GM12878 (cell line): Measurements from ENCODE around the gene SIPA1. TPM values are rescaled to one million over a fixed set of nuclear protein-coding genes. Genes with fewer than 3 reads are reported as not detected.

Experiments
- ATAC-seq: fragments of 200-7000 bp; cut with Tn5 transposase; 3 replicates; pipeline ENCODE4 v1.9.1; 2020; ENCODE audit warnings: mild to moderate bottlenecking, moderate library complexity
- BruUV-seq: library from RNA; stranded (reverse); fragments of 400-500 nt; replicated peaks from 2 replicates; lab custom pipeline; 2021; lab: Mats Ljungman, UMichigan
- CTCF ChIA-PET: fragments of 300-600 bp; sonication (Branson Sonifier 250); formaldehyde crosslinking; extraction: SDS; loops from one replicate; lab custom pipeline; 2021; ENCODE audit warnings: inconsistent platforms; lab: Yijun Ruan, JAX
- POLR2A ChIA-PET: fragments of 350-600 bp; formaldehyde crosslinking; extraction: SDS; loops from one replicate; lab custom pipeline; 2021; ENCODE audit warnings: inconsistent platforms; lab: Charles Lee
- RAD21 ChIA-PET: fragments of 300-600 bp; sonication (Branson Sonifier 250); formaldehyde crosslinking; loops from one replicate; lab custom pipeline; 2023; ENCODE audit warnings: antibody characterized with exemption; ENCODE audit not compliant: unreplicated experiment; lab: Charles Lee
- SMC1A ChIA-PET: fragments of 300-600 bp; sonication (Branson Sonifier 250); formaldehyde crosslinking; loops from one replicate; lab custom pipeline; 2023; ENCODE audit not compliant: unreplicated experiment, uncharacterized antibody; lab: Charles Lee
- DNase-seq: peaks from one replicate; pipeline ENCODE4 v3.0.0-alpha.2; 2011; ENCODE audit warnings: low read depth, low spot score
- FAIRE-seq: peaks from 3 replicates; lab custom pipeline; 2011; peaks lifted over from hg19 to GRCh38; lab: Jason Lieb, UNC
- H2AFZ ChIP-seq: 2 replicates; pipeline ENCODE4 v1.6.0; 2011; ENCODE audit warnings: low read depth, low read length, control low read depth; ENCODE audit not compliant: control insufficient read depth
- H3K27ac ChIP-seq: 2 replicates; pipeline ENCODE4 v1.5.1; 2011; ENCODE audit warnings: control low read depth; ENCODE audit not compliant: control insufficient read depth, insufficient read depth
- H3K27me3 ChIP-seq, 2 experiments: replicated peaks in 1 of 2; 2 replicates each; pipeline versions ENCODE4 v1.6.0 to v1.6.1; 2011; ENCODE audit warnings: low read length in 1 of 2; ENCODE audit not compliant: control insufficient read depth in 2 of 2, insufficient read depth in 2 of 2
- H3K36me3 ChIP-seq, 2 experiments: 2 replicates each; pipeline ENCODE4 v1.5.1; 2011; ENCODE audit warnings: low read length in 1 of 2; ENCODE audit not compliant: control insufficient read depth in 2 of 2, insufficient read depth in 2 of 2
- H3K4me1 ChIP-seq: 2 replicates; pipeline ENCODE4 v1.6.1; 2011; ENCODE audit warnings: mild to moderate bottlenecking, low read length, moderate library complexity, mixed read lengths; ENCODE audit not compliant: control insufficient read depth, insufficient read depth
- H3K4me2 ChIP-seq: 2 replicates; pipeline ENCODE4 v1.6.0; 2011; ENCODE audit warnings: control low read depth; ENCODE audit not compliant: control insufficient read depth, insufficient read depth
- H3K4me3 ChIP-seq: fragments of 200-600 bp; sonication (generic); 2 replicates; pipeline ENCODE4 v1.5.1; 2016
- H3K79me2 ChIP-seq: 2 replicates; pipeline ENCODE4 v1.6.0; 2011; ENCODE audit warnings: low read length; ENCODE audit not compliant: control insufficient read depth, insufficient read depth
- H3K9ac ChIP-seq: 2 replicates; pipeline ENCODE4 v1.8.0; 2011; ENCODE audit warnings: low read length, control low read depth, mixed read lengths; ENCODE audit not compliant: control insufficient read depth, insufficient read depth
- H3K9me3 ChIP-seq: replicated peaks from 3 replicates; pipeline ENCODE4 v1.5.1; 2011; ENCODE audit warnings: mild to moderate bottlenecking, low read length; ENCODE audit not compliant: control insufficient read depth, insufficient read depth
- H4K20me1 ChIP-seq: 2 replicates; pipeline ENCODE4 v1.6.0; 2011; ENCODE audit not compliant: control insufficient read depth, insufficient read depth
- CREM ChIP-seq: IDR thresholded peaks from 2 replicates; pipeline ENCODE4 v1.6.1; 2014; ENCODE audit warnings: antibody characterized with exemption, low read depth
- GATAD2B ChIP-seq: fragments of 450-650 bp; conservative IDR thresholded peaks from 2 replicates; pipeline ENCODE4 v1.6.1; 2017; ENCODE audit warnings: low read depth, mild to moderate bottlenecking, moderate library complexity
- LARP7 ChIP-seq: fragments of 450-650 bp; IDR thresholded peaks from 2 replicates; pipeline ENCODE4 v1.6.1; 2017; ENCODE audit warnings: mild to moderate bottlenecking
- NFYB ChIP-seq: IDR thresholded peaks from 2 replicates; pipeline ENCODE4 v1.6.1; 2011; ENCODE audit warnings: low read depth, mild to moderate bottlenecking, low read length, improper control_type of control experiment, moderate library complexity; ENCODE audit not compliant: insufficient read depth
- POLR2AphosphoS2 ChIP-seq: IDR thresholded peaks from 2 replicates; pipeline ENCODE4 v1.6.1; 2011; ENCODE audit warnings: low read depth, mild to moderate bottlenecking, low read length, improper control_type of control experiment, moderate library complexity
- RCOR1 ChIP-seq: conservative IDR thresholded peaks from 2 replicates; pipeline ENCODE4 v1.6.1; 2012; ENCODE audit warnings: low read depth, low read length, improper control_type of control experiment
- TCF7 ChIP-seq: IDR thresholded peaks from 2 replicates; pipeline ENCODE4 v1.6.1; 2014; ENCODE audit warnings: antibody characterized with exemption, borderline replicate concordance
- YY1 ChIP-seq: IDR thresholded peaks from 2 replicates; pipeline ENCODE4 v1.6.1; 2011; ENCODE audit warnings: low read depth, mild to moderate bottlenecking, low read length
- WGBS: methylation state at CpG from one replicate; pipeline ENCODE4 v1.1.6; 2016; ENCODE audit warnings: low lambda C conversion rate; ENCODE audit not compliant: insufficient replicate concordance, insufficient coverage; ENCODE audit errors: missing lambda C conversion rate; 5-methylcytosine and 5-hydroxymethylcytosine counted together
- in situ Hi-C: fragments of 300-500 bp; cut with MboI; formaldehyde crosslinking; loops from 9 replicates; pipeline ENCODE4 v1.14.3; 2018; ENCODE audit warnings: mixed read lengths
- intact Hi-C: fragments of 100-400 bp; cut with micrococcal nuclease; formaldehyde crosslinking; loops from one replicate; pipeline ENCODE4 v1.14.2; 2022; ENCODE audit not compliant: unreplicated experiment
- polyA plus RNA-seq, 11 experiments: library from polyadenylated mRNA; depleted of rRNA in 4 of 11; unstranded in 6 of 11; stranded (reverse) in 5 of 11; fragments of >200 nt; fragmentation: Nextera tagmentation in 4 of 11; fragmentation: Illumina TruSeq in 1 of 11; extraction: Ambion mirVana in 4 of 11; extraction: Trizol in 1 of 11; gene quantifications; 1 replicate in 1 of 11; 2 replicates in 10 of 11; pipeline versions ENCODE4 v1.2.1 to v1.2.3, GENCODE V29; 2011 to 2016; ENCODE audit warnings: inconsistent platforms in 2 of 11, missing spikeins in 2 of 11, low read depth in 1 of 11
- total RNA-seq, 4 experiments: library from RNA; depleted of rRNA in 3 of 4; stranded (reverse); fragments of >200 nt in 3 of 4; fragmentation: Illumina TruSeq in 1 of 4; extraction: Trizol in 1 of 4; gene quantifications; 2 replicates each; pipeline versions ENCODE4 v1.2.1 to v1.2.3, GENCODE V29; 2013 to 2021

SIPA1 gene
- total and polyA plus RNA-seq, 10 of the 15 experiments (the other 5 are each of a cell fraction or from before 2014, with no cell fraction given), result 1.0 to 139 (median 33.4) TPM

DNA sequence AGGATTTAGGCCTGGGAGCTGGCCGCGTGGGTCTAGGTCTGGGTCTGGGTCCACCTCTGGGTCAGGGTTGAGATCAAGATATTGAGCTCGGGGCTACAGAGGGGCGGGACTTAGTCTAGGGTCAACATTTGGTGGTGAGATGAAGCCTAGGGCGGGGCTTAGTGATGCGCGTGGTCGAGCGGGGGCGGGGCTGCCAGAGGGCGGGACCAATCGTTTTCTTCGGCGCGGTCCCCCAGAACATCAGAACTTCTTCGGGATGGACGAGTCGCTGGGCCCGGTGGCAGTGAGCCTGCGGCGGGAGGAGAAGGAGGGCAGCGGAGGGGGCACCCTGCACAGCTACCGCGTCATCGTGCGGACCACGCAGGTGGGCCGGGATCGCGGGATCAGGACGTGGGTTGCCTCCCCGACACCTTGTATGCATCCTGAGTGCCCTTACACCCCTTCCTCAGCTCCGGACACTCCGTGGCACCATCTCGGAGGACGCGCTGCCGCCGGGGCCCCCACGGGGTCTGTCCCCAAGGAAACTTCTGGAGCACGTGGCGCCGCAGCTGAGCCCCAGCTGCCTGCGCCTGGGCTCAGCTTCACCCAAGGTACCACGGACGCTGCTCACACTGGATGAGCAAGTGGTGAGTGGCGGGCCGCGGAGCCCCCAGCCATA is 4.2 kb downstream of the SIPA1 start:
- ChIA-PET CTCF (interaction anchor here (0.6 to 1.0 kb wide), 2 partner anchors 10 to 16 kb away, joined by 3 read pairs; no protein-coding TSS in a partner anchor), POLR2A (interaction anchor here (0.6 to 7.6 kb wide), 4 partner anchors 11 to 47 kb away, joined by 4 to 100 read pairs (median 5); partner anchors contain the start of genes PCNX3 and RELA), SMC1A (no interaction called here), RAD21 (interaction anchor here (0.8 to 0.9 kb wide), 2 partner anchors 27 to 58 kb away, joined by 3 read pairs; partner anchors contain the start of gene PCNX3)
- Histone ChIP-seq H4K20me1 (no peaks in the 10 kb centered on the region), H3K27me3 (no peaks in the 10 kb centered on the region), H3K9ac (peak overlapping the region; percentile 46; the same call in 1 of the 2 replicates), H3K4me3 (peak overlapping the region; percentile 85), H3K36me3 (peaks cover 11 to 30% of the 10 kb centered on the region in 2 experiments), H3K9me3 (no peaks in the 10 kb centered on the region), H3K79me2 (peaks cover 42% of the 10 kb centered on the region), H3K4me2 (peak overlapping the region; percentile 99), H3K4me1 (peaks cover 34% of the 10 kb centered on the region), H3K27ac (peak overlapping the region; percentile 89; the same call in 1 of the 2 replicates), H2AFZ (no peak overlapping the region)
- FAIRE-seq (no peak), ATAC-seq (no peak), DNase-seq (no peak)
- BruUV-seq, result no TSS peak
- intact Hi-C loops (no loop called here), in situ Hi-C loops (no loop called here)
- TF ChIP-seq TCF7, result no peak
- TF ChIP-seq CREM, result 0 out of 2 replicates have a peak, but pooled peaks have one; percentile 18
- no peak for TF ChIP-seq YY1
- peak; percentile 58; the same call in 1 of the 2 replicates for TF ChIP-seq LARP7
- peak; percentile 50; the same call in 1 of the 2 replicates for TF ChIP-seq GATAD2B
- peak; percentile 36; the same call in 1 of the 2 replicates for TF ChIP-seq NFYB
- WGBS, result 94% methylated on average over 31 of the region's 49 CpGs

DNA sequence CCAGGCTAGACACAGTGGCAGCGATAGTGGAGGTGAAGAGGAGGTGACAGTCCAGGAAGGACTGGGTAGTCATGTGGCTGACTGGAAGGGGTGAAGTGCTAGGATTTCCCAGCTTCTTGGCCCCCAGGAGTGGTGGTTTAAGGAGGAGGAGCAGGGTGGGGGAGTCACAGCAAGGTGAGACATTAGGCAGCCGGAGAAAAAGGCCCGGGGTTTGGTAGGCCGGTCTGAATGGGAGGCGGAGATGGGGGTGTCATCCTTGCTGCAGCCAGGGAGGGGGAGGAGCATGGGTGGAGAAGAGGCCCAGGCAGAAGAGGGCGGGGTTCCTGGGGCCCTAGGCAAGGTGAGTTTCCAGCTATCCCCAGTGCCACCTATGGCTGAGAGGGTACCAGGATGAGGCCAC is 6.1 kb downstream of the SIPA1 start:
- TF ChIP-seq RCOR1 (no peak), POLR2AphosphoS2 (0 out of 2 replicates have a peak, but pooled peaks have one; percentile 60)
- WGBS, result 70% methylated on average over 6 of the region's 6 CpGs
- intact Hi-C loops (no loop called here), in situ Hi-C loops (no loop called here)
- ChIA-PET CTCF (interaction anchor here (0.6 to 1.1 kb wide), 2 partner anchors 34 to 366 kb away, joined by 3 read pairs; no protein-coding TSS in a partner anchor), POLR2A (interaction anchor here (0.6 to 7.6 kb wide), 4 partner anchors 9 to 343 kb away, joined by 3 to 100 read pairs (median 6); partner anchors contain the start of gene PCNX3), RAD21 (no interaction called here), SMC1A (no interaction called here)
- H3K4me1 ChIP-seq, result peaks cover 30% of the 10 kb centered on the region
- no peak overlapping the region for H2AFZ ChIP-seq
- FAIRE-seq, result no peak
- peaks cover 14 to 30% of the 10 kb centered on the region in 2 experiments for H3K36me3 ChIP-seq
- H3K27ac ChIP-seq, result no peak overlapping the region
- no peaks in the 10 kb centered on the region for H4K20me1 ChIP-seq
- no peak for ATAC-seq
- peaks cover 33% of the 10 kb centered on the region for H3K79me2 ChIP-seq
- H3K9me3 ChIP-seq, result no peaks in the 10 kb centered on the region
- no peak for DNase-seq
- H3K27me3 ChIP-seq, result no peaks in the 10 kb centered on the region
- no peak overlapping the region for H3K4me3 ChIP-seq
- BruUV-seq, result no TSS peak
- H3K4me2 ChIP-seq, result no peak overlapping the region
- H3K9ac ChIP-seq, result no peak overlapping the region
